ENCODE data around the gene ATP8A1. TPM values are rescaled to one million over a fixed set of nuclear protein-coding genes. Genes with fewer than 3 reads are reported as not detected.

ATP8A1 gene
- total RNA-seq, 4 donors from 2014 or later = 4.9 to 13.8 (median 5.2) TPM

DNA sequence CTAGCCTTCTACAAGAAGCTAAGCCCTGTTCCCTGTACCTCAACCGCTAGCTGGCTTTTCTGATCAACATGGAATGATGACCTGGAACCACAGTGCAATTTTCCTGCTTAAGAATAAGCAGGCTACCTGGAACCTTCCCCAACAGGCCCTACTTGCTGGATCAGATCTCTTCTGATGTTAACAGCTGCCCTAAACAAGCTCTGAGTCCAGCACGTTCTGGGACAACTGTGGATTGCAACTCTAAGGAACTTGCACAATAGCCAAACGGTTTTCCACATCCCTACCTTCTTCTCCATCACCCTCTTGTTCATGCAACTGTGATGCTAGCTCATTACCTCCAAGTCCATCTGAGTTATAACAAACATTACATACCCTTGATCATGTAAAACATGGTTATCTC lies 19.8 kb downstream of the ATP8A1 start:
- no peak overlapping the region for H3K4me3 ChIP-seq (ENCODE audit: low read depth, poor library complexity, severe bottlenecking)
- WGBS, 2 donors = 72 to 87% methylated on average over 3 of the region's 3 CpGs
- no peak for TF ChIP-seq POLR2A (IDR thresholded peaks at IDR 0.05)
- TF ChIP-seq, protein P1, sequence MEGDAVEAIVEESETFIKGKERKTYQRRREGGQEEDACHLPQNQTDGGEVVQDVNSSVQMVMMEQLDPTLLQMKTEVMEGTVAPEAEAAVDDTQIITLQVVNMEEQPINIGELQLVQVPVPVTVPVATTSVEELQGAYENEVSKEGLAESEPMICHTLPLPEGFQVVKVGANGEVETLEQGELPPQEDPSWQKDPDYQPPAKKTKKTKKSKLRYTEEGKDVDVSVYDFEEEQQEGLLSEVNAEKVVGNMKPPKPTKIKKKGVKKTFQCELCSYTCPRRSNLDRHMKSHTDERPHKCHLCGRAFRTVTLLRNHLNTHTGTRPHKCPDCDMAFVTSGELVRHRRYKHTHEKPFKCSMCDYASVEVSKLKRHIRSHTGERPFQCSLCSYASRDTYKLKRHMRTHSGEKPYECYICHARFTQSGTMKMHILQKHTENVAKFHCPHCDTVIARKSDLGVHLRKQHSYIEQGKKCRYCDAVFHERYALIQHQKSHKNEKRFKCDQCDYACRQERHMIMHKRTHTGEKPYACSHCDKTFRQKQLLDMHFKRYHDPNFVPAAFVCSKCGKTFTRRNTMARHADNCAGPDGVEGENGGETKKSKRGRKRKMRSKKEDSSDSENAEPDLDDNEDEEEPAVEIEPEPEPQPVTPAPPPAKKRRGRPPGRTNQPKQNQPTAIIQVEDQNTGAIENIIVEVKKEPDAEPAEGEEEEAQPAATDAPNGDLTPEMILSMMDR (IDR thresholded peaks at IDR 0.05) = no peak
- DNase-seq (ENCODE audit: low spot score in 2 of 2) = no peak
- intact Hi-C loops (cut with DNase I; ENCODE audit: low total_unique reads) = no loop called here

DNA sequence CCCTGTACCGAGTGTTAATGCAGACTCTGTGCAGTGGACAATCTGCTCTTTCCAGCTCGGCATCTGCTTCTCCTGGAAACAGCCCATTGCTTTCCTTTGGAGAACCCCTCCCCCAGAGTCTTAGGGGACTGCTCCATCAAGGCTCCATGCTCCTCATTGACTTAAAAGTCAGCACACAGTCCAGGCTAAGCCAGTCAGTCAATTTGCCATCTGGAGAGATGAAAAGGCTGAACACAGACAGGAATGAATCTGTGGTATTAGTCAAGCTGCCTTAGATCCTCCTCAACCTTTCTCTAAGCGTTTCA lies 20.3 kb downstream of the ATP8A1 start:
- H3K4me3 ChIP-seq (ENCODE audit: low read depth, poor library complexity, severe bottlenecking) = no peak overlapping the region
- whole genome bisulfite sequencing, 2 donors = 70 to 87% methylated on average over 3 of the region's 3 CpGs
- DNase-seq (ENCODE audit: low spot score in 2 of 2) = no peak
- TF ChIP-seq POLR2A (IDR thresholded peaks at IDR 0.05) = no peak
- TF ChIP-seq, protein P1 (IDR thresholded peaks at IDR 0.05) = no peak
- intact Hi-C loops (cut with DNase I; ENCODE audit: low total_unique reads) = no loop called here

DNA sequence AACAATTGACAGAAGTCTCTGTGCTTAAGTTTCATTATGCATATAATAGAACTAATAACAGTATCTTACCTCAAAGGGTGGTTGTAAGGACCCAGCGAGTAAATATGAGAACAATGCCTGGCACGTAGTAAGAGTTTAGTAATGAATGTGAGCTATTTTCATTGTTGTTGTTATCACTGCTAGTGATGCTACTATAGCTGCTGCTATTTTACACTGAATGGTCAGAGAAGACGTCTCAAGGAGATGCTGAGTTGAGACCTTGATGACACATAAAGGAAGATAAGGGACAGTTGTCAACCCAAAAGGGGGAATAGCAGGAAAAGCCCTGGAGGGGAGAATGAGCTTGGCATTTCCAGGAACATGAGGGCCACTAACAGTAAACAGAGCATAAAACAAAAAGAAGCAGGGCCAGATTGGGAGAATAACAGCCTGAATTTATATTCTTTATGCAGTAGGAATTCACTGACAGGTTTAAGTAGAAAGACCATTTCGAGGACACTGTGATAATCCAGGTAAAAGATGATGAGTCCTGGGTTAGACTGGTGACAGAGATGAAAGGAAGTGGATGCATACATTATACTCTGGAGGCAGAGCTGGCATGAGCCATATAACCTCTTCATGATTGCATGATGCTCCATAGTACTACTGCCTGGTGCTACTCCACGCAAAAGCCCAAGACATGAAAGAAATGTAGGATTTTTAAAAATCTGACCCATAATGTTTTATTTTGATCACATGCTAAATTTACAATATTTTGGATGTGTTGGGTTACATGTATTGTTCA lies 23.1 kb downstream of the ATP8A1 start:
- H3K4me3 ChIP-seq (ENCODE audit: low read depth, poor library complexity, severe bottlenecking) = no peak overlapping the region
- DNase-seq (ENCODE audit: low spot score in 2 of 2) = no peak
- TF ChIP-seq, protein P1 (IDR thresholded peaks at IDR 0.05) = no peak
- TF ChIP-seq POLR2A (IDR thresholded peaks at IDR 0.05) = no peak
- intact Hi-C loops (cut with DNase I; ENCODE audit: low total_unique reads) = no loop called here
- 68 to 70% methylated on average over 5 of the region's 5 CpGs for WGBS, 2 donors

DNA sequence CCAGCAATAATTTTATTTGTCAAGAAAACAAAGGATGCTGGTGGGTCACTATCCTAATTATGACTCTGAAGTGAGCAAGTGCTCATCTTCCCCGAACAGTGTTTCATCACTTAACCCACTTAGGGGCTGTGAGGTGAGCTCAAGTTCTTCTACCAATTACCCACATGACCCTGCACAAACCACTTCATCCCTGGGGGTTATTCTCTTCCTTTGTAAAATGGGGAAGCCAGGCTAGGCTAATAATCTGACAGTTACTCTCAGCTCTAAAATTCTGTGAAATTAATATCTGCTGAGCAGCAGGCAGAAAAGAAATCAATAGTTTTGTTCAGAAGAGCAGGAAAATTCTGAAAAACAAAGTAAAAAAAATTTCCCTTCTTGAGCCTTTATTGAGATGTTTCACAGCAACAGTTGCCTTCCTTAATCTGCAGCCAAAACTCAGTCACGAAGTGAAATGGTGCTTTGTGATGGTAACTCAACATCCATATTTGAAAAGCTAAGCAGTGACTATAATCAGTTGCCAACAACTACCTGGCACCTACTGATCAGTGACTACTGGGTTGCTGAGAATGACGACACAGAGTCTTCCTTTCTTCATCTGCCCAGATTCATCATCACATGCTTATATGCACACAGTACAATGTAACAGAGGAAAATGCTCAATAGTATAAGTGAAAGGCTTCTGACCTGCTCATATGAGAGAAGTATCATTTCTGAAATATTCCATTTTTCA lies 24.1 kb downstream of the ATP8A1 start:
- 51 to 68% methylated on average over 3 of the region's 3 CpGs for WGBS, 2 donors
- intact Hi-C loops (cut with DNase I; ENCODE audit: low total_unique reads) = no loop called here
- TF ChIP-seq, protein P1 (IDR thresholded peaks at IDR 0.05) = no peak
- TF ChIP-seq POLR2A (IDR thresholded peaks at IDR 0.05) = no peak
- DNase-seq (ENCODE audit: low spot score in 2 of 2) = no peak
- no peak overlapping the region for H3K4me3 ChIP-seq (ENCODE audit: low read depth, poor library complexity, severe bottlenecking)

DNA sequence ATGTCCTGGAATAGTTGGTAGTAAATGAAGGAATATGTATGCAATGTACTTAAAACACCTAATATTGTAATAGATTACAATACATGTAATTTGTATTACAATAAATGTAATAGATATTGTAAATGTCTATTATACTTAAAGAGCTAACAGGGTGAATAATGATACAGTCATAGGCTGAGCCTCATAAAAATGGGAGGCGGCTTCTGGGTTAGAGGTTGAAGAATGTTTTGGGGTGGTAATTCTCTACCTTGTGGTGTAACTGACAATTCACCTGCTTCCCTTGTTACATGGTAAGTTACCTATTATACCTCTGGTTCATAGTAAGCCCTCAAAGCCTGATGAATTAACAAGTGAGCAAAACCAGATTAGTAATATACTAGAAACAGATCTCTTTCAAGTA lies 26.0 kb downstream of the ATP8A1 start:
- whole genome bisulfite sequencing, 2 donors = 92 to 96% methylated on average over 1 of the region's 1 CpG
- intact Hi-C loops (cut with DNase I; ENCODE audit: low total_unique reads) = no loop called here
- TF ChIP-seq, protein P1 (IDR thresholded peaks at IDR 0.05) = no peak
- no peak for TF ChIP-seq POLR2A (IDR thresholded peaks at IDR 0.05)
- no peak for DNase-seq (ENCODE audit: low spot score in 2 of 2)
- no peak overlapping the region for H3K4me3 ChIP-seq (ENCODE audit: low read depth, poor library complexity, severe bottlenecking)
